Activated T-helper 17 cell treated with anti-CD3 and anti-CD28 coated beads, Interleukin-2, amount 50 U/mL, for 72 hours (primary cell): Measurements from ENCODE around the gene C4B. TPM values are rescaled to one million over a fixed set of nuclear protein-coding genes. Genes with fewer than 3 reads are reported as not detected.
A peak's percentile ranks its signal among the peaks of the same experiment; 100 is the strongest.
"Not testable (repeated sequence)": the region's sequence is repeated elsewhere in the genome, so short reads cannot be mapped to it uniquely, and the experiment has no call there.

Source experiments
- ATAC-seq: fragments of 150-1000 bp; cut with Tn5 transposase; replicated peaks from 2 replicates; pipeline ENCODE4 v1.10.0; 2021; ENCODE audit warnings: mild to moderate bottlenecking, moderate library complexity
- H3K27ac Mint-ChIP-seq: one replicate; pipeline ENCODE4 v1.8.0; 2022; ENCODE audit warnings: mixed read lengths
- H3K27me3 Mint-ChIP-seq: one replicate; pipeline ENCODE4 v1.8.0; 2022; ENCODE audit warnings: mixed read lengths
- H3K36me3 Mint-ChIP-seq: one replicate; pipeline ENCODE4 v1.8.0; 2022; ENCODE audit warnings: low read depth, mild to moderate bottlenecking, mixed read lengths
- H3K4me1 Mint-ChIP-seq: one replicate; pipeline ENCODE4 v1.8.0; 2022; ENCODE audit warnings: mixed read lengths
- H3K4me3 Mint-ChIP-seq: one replicate; pipeline ENCODE4 v1.8.0; 2022; ENCODE audit warnings: mild to moderate bottlenecking, mixed read lengths
- H3K9me3 Mint-ChIP-seq: one replicate; pipeline ENCODE4 v1.8.0; 2022; ENCODE audit warnings: mixed read lengths
- total RNA-seq, 2 donors: library from RNA; stranded (reverse); gene quantifications; one replicate each; pipeline ENCODE4 v1.2.3, GENCODE V29; 2022

The C4B gene
- total RNA-seq, 2 donors from 2014 or later: 5.9 to 6.1 TPM

DNA sequence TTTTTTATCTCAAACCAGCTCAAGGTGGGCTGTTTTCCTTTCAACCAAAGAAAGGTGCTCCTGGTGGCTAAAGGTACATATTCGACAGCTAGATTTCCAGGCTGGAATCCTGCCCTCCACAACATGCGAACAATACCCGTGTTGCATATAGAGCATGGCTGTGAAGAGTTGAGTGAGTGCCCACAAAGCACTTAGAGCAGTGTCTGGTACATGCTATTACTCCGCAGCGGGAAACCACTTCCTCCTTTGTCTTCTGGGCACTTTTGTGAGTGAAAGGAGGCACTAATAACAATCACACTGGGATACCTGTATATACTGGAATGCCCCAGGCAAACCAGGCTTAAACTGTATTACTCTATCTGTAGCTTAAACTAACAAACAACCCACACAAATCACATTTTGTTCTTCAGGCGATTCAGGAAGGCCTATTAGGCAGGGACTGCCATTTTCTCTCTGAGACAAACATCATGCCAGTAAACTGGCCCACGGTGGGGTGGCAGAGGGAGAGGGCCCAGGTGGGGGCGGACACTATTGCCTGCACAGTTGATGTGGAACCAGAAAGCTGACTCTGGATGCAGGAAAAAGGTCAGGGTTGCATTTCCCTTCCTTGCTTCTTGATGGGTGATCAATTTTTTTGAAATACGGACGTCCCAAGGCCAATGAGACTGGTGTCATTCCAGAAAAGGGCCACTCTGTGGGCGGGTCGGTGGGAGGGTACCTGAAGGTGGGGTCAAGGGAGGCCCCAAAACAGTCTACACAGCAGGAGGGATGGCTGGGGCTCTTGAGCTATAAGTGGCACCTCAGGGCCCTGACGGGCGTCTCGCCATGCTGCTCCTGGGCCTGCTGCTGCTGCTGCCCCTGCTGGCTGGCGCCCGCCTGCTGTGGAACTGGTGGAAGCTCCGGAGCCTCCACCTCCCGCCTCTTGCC is 23.3 kb downstream of the C4B start, which contains the start of gene CYP21A2:
CYP21A2 (plus strand) TSS at position 818 of the 927 bp plus-strand sequence; CDS start at position 826, 8 bp downstream.
- not testable (repeated sequence) for H3K27ac Mint-ChIP-seq, H3K4me3 Mint-ChIP-seq, H3K27me3 Mint-ChIP-seq, H3K36me3 Mint-ChIP-seq, H3K9me3 Mint-ChIP-seq, H3K4me1 Mint-ChIP-seq
- peak; percentile 77 for ATAC-seq

DNA sequence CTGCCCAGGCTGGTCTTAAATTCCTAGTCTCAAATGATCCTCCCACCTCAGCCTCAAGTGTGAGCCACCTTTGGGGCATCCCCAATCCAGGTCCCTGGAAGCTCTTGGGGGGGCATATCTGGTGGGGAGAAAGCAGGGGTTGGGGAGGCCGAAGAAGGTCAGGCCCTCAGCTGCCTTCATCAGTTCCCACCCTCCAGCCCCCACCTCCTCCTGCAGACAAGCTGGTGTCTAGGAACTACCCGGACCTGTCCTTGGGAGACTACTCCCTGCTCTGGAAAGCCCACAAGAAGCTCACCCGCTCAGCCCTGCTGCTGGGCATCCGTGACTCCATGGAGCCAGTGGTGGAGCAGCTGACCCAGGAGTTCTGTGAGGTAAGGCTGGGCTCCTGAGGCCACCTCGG is 24.3 kb downstream of the C4B start:
- not testable (repeated sequence) for H3K9me3 Mint-ChIP-seq, H3K4me3 Mint-ChIP-seq, H3K36me3 Mint-ChIP-seq, ATAC-seq, H3K27ac Mint-ChIP-seq, H3K27me3 Mint-ChIP-seq, H3K4me1 Mint-ChIP-seq

DNA sequence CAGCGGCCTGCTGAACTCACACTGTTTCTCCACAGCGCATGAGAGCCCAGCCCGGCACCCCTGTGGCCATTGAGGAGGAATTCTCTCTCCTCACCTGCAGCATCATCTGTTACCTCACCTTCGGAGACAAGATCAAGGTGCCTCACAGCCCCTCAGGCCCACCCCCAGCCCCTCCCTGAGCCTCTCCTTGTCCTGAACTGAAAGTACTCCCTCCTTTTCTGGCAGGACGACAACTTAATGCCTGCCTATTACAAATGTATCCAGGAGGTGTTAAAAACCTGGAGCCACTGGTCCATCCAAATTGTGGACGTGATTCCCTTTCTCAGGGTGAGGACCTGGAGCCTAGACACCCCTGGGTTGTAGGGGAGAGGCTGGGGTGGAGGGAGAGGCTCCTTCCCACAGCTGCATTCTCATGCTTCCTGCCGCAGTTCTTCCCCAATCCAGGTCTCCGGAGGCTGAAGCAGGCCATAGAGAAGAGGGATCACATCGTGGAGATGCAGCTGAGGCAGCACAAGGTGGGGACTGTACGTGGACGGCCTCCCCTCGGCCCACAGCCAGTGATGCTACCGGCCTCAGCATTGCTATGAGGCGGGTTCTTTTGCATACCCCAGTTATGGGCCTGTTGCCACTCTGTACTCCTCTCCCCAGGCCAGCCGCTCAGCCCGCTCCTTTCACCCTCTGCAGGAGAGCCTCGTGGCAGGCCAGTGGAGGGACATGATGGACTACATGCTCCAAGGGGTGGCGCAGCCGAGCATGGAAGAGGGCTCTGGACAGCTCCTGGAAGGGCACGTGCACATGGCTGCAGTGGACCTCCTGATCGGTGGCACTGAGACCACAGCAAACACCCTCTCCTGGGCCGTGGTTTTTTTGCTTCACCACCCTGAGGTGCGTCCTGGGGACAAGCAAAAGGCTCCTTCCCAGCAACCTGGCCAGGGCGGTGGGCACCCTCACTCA is 25.0 kb downstream of the C4B start:
- ATAC-seq, H3K4me3 Mint-ChIP-seq, H3K4me1 Mint-ChIP-seq, H3K27ac Mint-ChIP-seq, H3K9me3 Mint-ChIP-seq, H3K27me3 Mint-ChIP-seq, H3K36me3 Mint-ChIP-seq: not testable (repeated sequence)

DNA sequence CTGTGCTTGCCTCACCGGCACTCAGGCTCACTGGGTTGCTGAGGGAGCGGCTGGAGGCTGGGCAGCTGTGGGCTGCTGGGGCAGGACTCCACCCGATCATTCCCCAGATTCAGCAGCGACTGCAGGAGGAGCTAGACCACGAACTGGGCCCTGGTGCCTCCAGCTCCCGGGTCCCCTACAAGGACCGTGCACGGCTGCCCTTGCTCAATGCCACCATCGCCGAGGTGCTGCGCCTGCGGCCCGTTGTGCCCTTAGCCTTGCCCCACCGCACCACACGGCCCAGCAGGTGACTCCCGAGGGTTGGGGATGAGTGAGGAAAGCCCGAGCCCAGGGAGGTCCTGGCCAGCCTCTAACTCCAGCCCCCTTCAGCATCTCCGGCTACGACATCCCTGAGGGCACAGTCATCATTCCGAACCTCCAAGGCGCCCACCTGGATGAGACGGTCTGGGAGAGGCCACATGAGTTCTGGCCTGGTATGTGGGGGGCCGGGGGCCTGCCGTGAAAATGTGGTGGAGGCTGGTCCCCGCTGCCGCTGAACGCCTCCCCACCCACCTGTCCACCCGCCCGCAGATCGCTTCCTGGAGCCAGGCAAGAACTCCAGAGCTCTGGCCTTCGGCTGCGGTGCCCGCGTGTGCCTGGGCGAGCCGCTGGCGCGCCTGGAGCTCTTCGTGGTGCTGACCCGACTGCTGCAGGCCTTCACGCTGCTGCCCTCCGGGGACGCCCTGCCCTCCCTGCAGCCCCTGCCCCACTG is 25.9 kb downstream of the C4B start:
- not testable (repeated sequence) for ATAC-seq, H3K4me3 Mint-ChIP-seq, H3K27me3 Mint-ChIP-seq, H3K9me3 Mint-ChIP-seq, H3K4me1 Mint-ChIP-seq, H3K36me3 Mint-ChIP-seq, H3K27ac Mint-ChIP-seq

DNA sequence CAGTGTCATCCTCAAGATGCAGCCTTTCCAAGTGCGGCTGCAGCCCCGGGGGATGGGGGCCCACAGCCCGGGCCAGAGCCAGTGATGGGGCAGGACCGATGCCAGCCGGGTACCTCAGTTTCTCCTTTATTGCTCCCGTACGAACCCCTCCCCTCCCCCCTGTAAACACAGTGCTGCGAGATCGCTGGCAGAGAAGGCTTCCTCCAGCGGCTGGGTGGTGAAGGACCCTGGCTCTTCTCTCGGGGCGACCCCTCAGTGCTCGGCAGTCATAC is 26.4 kb downstream of the C4B start:
- not testable (repeated sequence) for H3K36me3 Mint-ChIP-seq, H3K27ac Mint-ChIP-seq, ATAC-seq, H3K4me1 Mint-ChIP-seq, H3K4me3 Mint-ChIP-seq, H3K27me3 Mint-ChIP-seq, H3K9me3 Mint-ChIP-seq

DNA sequence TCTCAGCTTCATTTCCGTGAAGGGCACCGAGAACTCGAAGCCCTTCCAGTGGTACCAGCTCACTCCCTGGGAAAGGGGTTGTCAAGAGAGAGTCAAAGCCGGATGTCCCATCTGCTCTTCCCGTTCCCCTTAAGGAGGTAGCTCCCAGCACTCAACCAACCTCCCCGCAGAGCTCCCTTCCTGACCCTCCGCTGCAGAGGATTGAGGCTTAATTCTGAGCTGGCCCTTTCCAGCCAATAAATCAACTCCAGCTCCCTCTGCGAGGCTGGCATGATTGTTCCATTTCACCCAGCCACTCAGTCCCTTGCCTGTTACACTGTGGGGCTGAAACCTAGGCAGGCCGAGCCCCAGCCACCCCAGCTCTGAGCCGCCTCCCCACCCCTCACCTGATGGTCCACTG is 26.8 kb downstream of the C4B start:
- not testable (repeated sequence) for H3K36me3 Mint-ChIP-seq, H3K4me1 Mint-ChIP-seq, H3K4me3 Mint-ChIP-seq, ATAC-seq, H3K27ac Mint-ChIP-seq, H3K9me3 Mint-ChIP-seq, H3K27me3 Mint-ChIP-seq

DNA sequence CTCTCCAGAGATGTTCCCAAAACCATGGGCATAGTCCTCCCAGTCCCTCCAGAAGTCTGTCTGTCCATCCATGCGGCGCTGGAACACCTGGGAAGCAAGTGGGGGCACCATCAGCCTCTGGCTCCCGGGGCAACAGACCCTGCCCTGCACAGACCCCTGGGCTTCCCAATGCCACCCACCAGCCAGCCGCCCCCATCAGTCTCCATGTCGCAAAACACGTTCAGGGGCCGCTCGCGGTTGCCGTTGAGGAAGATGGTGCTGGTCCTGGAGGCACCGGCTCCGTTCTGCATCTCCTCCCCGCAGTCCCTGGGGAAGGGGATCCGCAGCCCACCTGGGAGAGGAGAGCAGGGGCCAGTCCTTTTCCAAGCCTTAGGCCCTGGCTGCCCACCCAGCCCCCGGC is 27.7 kb downstream of the C4B start:
- not testable (repeated sequence) for ATAC-seq, H3K27ac Mint-ChIP-seq, H3K36me3 Mint-ChIP-seq, H3K4me3 Mint-ChIP-seq, H3K27me3 Mint-ChIP-seq, H3K9me3 Mint-ChIP-seq, H3K4me1 Mint-ChIP-seq

DNA sequence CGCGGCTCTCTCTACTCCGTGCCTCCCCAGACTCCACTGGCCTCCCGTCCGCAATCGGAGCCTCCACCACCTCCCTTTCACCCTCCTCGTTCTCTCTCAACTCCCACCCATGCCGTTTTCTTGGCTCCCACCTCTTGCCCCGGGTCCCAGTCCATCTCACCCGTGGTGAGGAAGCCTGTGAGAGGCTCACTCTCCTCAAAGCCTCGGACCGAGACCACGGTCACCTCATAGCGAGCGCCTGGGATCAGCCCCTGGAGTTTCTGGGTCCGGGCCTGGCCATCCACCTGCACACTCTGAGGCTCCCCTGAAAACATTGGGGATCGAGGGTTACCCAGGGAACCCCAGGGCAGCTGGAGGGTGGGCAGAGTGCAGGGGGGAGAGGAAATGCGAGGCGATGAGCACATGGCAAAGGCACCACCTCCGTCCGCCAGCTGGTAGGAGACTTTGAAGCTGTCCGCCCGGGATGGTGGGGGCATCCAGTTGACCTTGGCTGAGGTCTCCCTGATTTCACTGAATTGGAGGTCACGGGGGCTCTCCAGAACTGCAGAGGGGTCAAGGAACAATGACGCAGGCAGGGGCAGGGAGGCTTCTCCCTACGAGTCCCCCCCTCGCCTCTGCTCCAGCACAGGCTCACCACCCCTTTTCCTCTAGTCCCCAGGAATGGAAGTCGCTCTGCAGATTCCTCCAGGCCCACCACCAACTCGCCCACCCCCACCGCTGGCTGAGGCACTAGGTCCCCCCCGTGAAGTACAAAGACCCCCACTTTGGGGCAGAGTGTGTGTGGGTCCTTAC is 29.2 kb downstream of the C4B start:
- not testable (repeated sequence) for ATAC-seq, H3K9me3 Mint-ChIP-seq, H3K36me3 Mint-ChIP-seq, H3K4me3 Mint-ChIP-seq, H3K27ac Mint-ChIP-seq, H3K4me1 Mint-ChIP-seq, H3K27me3 Mint-ChIP-seq

DNA sequence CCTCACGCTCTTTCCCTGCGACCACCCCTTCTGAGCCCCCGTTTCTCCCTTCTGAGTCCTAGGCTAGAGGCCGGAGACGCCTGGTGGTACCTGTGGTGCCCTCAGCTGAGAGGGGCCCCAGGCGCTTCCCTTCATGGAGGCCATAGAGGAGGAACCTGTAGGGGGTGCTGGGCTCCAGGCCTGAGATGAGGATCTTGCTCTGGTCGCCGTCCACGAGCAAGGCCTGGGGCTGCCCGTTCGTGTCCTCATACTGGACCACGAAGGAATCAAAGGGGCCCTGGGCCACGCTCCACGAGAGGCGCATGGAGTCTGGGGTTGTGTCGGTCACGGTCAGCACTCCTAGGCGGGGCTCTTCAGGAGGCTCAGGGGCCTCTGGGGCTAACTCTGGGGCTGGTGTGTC is 30.3 kb downstream of the C4B start:
- H3K9me3 Mint-ChIP-seq, H3K27me3 Mint-ChIP-seq, H3K4me3 Mint-ChIP-seq, H3K36me3 Mint-ChIP-seq, ATAC-seq, H3K4me1 Mint-ChIP-seq, H3K27ac Mint-ChIP-seq: not testable (repeated sequence)

DNA sequence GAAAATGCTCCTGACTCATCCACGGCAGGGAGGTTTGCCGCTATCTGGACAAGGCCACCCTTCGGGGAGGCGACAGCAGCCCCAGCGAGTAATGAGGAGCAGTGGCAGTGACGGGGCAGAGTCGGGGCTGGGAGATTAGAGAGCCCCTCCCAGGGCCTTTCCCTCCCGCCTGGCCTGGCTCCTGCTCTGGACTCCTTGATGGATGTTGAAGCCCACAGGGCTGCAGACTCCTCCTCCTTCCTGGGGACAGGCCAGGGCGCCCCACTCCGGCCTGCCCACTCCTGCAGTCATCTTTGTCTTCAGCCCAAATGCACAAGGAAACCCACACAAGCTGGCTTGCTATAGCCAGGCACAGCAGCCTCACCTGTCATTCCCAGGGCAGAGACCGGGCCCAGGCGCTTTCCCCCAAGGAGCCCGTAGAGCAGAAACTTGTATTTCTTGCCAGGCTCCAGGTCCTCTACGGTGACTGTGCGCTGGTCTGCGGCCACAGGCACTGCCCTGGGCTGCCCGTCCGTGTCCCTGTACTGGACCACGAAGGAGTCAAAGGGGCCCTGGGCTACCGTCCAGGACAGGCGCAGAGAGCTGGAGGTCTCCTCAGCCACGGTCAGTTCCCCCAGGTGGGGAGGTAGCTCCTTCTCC is 31.3 kb downstream of the C4B start:
- no peaks in the 10 kb centered on the region for H3K27me3 Mint-ChIP-seq

DNA sequence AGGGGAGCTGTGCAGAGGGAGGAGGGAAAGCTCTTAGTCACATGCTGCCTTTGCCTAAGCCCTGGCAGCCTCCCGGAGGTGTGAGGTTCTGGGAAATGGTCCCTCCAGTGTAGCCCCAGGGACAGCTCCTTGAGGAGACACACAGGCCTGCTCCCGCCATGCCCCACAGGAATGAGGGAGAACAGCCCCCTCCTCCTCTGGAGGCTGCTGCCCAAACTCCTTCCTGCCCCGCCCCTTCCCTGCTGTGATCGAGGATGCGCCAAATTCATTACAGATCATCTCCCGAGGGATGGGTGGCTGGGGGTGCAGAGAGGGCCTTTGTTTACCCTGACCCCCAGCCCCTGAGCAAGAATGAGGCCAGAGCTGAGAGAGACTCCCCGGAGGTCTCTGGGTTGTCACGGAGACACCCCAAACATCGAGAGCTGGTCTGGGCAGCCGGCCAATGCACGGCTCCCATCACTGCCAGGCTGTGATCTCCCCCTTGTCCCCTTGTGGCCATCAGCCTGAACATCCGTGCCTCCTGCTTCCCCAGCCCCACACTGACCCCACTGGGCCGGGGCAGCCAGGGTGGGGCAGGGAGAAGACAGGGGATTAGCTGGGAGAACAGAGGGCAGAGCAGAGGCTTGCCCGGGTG is 32.0 kb downstream of the C4B start:
- H3K36me3 Mint-ChIP-seq: no peaks in the 10 kb centered on the region
- no peak overlapping the region for H3K27ac Mint-ChIP-seq
- no peaks in the 10 kb centered on the region for H3K4me1 Mint-ChIP-seq
- no peaks in the 10 kb centered on the region for H3K9me3 Mint-ChIP-seq
- H3K27me3 Mint-ChIP-seq: no peaks in the 10 kb centered on the region
- no peak for ATAC-seq
- H3K4me3 Mint-ChIP-seq: no peak overlapping the region

More for the DNA sequence above, 31.3 kb downstream of the C4B start:
- Mint-ChIP-seq H3K9me3 (no peaks in the 10 kb centered on the region), H3K27ac (no peak overlapping the region), H3K36me3 (no peaks in the 10 kb centered on the region), H3K4me3 (no peak overlapping the region), H3K4me1 (no peaks in the 10 kb centered on the region)
- no peak for ATAC-seq

DNA sequence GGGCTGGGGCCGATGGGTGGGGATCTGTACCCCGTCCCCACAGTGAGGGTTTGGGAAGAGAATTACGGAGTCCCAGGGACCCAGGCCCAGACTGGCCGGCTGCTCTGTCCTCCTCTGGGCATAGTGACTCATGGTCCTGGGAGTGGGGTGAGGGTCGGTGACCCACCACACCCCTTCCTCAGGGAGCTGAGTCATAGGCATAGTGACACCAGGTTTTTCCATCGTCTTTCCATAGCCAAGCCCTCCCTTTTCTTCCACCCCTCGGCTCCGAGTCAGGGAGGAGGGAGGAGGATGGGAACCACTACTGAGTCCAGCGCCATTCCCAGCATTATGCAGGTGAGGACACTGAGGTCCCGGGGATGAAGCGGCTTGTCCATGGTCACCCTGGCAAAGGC is 32.5 kb downstream of the C4B start:
- no peaks in the 10 kb centered on the region for H3K4me1 Mint-ChIP-seq
- no peak for ATAC-seq
- H3K27ac Mint-ChIP-seq: no peak overlapping the region
- no peak overlapping the region for H3K4me3 Mint-ChIP-seq
- no peaks in the 10 kb centered on the region for H3K36me3 Mint-ChIP-seq
- no peaks in the 10 kb centered on the region for H3K9me3 Mint-ChIP-seq
- H3K27me3 Mint-ChIP-seq: no peaks in the 10 kb centered on the region

DNA sequence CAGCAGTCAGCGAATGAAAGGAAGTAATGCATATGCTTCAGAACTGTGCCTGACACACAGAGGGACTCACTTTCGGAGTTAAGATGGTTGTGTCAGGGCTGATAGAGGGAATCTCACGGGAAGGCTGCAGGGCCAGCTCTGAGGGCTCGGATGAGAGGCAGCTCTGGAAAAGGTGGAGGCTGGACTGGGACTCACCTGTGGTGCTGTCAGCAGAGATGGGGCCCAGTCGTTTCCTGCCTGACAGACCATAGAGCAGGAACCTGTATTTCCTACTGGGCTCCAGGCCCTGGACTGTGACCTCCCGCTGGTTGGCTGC is 32.9 kb downstream of the C4B start:
- Mint-ChIP-seq H3K4me1 (no peaks in the 10 kb centered on the region), H3K9me3 (no peaks in the 10 kb centered on the region), H3K4me3 (no peak overlapping the region), H3K27me3 (no peaks in the 10 kb centered on the region), H3K27ac (no peak overlapping the region), H3K36me3 (no peaks in the 10 kb centered on the region)
- ATAC-seq: no peak
